Activated CD8-positive, alpha-beta memory T cell treated with anti-CD3 and anti-CD28 coated beads, Interleukin-2, amount 50 U/mL, for 4 hours (primary cell): Measurements from ENCODE around the gene NR2E3.

ENCODE experiments used
- DNase-seq: peaks from one replicate; pipeline ENCODE4 v3.0.0-alpha.2; 2020

The NR2E3 gene

DNA sequence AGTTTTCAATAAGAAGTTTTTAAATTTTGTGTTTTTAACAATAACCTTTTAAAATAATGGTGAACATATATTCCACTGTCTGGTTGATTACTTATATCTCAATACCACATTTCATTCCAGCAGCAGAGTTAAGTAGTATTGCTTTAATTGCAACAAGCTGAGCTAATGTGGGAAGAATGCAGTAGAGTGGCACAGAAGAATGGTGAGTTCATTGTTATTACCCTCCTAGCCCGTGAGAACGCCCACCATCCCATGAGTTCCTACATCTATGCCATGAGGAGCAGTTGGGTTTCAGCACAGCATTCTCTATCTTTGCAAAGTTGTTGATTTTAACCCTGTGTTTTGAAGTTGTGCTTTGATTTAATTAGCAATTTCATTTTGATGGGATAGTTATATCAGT lies 17.8 kb upstream of the NR2E3 start:
- no peak for DNase-seq

DNA sequence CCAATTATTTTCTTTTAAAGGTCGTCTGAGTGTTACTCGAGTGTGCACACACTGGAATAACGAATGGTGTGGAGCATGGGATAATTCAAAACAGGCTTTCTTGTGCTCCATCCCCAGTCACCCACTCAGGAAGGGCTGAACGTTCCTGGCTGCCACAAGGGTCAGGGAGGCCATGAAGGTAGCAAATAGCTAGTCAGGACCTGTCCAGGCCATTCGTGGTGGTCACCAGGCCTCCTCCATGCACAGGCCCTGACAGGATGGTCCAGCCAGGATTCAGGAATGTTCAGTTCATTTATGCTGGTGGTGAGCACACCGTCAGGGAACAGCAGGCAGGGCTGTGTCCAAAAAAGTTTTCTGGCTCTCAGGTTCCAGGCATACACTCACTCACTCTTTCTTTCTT lies 11.7 kb upstream of the NR2E3 start:
- DNase-seq, result no peak

DNA sequence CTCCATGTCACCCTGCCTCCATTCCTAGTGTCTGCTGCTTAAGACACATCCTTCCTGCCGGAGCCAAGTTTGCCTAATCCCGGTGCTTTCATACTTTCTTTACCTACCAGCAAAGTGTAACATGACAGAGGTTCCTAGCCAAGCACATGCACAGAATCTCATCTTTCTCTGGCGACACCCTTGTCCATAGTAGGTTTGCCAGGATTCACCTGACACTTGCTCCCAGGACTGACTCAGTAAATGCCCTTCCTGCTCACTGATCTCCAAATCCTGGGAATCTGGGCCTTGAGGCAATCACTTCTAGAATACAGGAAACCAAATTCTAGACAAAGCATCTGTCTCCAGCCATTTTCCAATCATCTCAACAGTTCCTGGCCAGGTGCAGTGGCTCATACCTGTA lies 10.2 kb upstream of the NR2E3 start:
- DNase-seq, result no peak

DNA sequence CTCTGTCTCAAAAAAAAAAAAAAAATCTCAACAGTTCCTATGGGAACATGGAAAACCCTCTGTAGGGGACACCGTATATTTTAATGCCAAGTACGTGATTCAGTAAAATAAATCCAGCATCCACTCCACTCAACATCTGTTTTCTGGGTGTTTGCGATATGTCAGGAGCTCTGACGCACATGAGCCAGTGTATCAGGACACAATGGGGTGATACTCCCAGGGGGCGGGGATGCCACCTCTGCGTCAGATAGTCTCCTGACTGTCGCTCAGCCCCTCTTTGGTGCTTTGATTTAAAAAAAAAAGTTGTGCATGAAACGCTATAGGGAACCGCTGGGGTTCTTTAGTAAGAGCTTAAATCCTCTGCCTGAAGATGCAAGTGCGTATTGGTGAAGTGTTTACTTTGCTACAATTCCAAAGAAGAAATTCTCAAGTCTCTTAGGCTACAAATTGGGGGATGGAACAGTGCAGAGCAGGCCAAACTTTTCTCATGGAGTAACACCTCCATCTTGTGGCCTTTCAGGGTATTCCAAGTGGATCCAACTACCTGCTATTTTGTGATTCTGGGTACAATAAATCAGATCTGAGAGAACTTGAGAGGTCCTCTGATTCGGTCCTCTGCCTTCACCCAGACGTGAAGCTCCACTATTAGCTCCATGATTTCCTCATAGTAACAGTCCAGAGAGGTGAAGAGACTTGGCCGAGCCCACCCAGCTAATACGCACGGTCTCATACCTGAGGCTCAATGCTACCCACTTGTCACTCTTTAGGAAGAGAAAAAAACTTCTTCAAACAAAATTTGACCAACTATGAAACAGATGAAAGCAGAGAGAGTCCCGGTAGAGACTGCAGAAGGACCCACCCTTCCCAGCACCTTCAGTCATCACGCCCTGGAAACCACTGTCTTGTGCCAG lies 9.3 kb upstream of the NR2E3 start:
- DNase-seq, result no peak

DNA sequence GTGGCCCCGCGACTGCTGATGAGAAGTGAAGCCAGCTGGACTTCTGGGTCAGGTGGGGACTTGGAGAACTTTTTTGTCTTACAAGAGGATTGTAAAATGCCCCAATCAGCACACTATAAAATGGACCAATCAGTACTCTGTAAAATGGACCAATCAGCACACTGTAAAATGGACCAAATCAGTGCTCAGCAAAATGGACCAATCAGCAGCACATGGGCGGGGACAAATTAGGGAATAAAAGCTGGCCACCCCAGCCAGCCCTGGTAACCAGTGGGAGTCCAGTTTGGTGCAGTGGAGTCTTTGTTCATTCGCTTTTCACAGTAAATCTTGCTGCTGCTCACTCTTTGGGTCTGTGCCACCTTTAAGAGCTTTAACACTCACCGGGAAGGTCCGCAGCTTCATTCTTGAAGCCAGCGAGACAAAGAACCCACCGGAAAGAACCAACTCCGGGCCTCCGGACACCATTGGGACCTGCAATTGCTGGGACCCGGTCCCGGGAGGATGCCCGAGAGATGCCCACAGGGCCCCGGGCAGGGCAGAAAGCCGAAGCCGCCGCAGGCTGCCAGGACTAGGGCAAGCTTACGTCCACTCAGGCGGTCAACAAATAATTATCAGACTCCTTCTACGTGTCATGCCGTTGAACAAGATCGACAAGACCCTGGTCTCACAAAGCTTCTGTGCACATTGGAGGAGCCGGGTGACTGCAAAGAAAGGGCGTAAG lies 8.3 kb upstream of the NR2E3 start:
- no peak for DNase-seq

DNA sequence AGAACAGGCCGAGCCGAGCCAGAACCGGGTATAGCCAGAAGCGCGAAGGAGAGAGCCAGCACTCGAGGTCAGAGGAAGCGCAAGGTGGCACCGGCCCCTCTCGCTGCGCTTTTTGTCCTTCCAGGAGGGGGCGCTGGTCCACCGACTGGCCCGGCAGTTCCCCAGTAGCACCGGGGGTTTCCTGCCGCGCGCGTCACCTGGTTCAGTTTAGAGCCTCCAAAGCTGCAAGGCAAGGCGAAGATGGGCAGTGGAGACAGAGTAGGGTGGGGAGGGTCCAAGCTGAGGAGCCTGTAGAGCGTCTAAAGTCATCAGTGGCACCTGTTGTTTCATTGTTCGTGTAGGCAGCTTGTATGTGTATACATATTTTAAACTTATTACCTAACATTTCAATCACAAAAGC lies 7.6 kb upstream of the NR2E3 start:
- no peak for DNase-seq

DNA sequence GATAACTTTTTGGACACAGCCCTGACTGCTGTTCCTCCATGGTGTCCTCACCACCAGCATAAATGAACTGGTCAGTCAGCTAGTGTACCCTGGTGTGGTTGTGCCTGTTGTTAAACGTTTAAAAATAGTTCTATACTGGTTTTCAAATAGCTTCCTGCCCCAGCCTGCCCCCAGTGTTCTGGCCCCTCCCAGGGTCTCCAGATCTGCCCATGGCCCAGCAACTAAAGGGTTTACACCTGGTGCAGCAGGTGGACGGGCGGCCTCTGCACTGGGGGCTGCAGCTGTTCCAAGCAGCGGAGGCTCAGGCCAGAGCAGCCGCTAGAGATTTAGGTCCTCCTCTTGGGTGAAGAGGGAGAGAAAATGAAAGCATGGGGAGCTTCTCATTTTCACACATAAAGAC lies 6.1 kb upstream of the NR2E3 start:
- DNase-seq, result no peak

DNA sequence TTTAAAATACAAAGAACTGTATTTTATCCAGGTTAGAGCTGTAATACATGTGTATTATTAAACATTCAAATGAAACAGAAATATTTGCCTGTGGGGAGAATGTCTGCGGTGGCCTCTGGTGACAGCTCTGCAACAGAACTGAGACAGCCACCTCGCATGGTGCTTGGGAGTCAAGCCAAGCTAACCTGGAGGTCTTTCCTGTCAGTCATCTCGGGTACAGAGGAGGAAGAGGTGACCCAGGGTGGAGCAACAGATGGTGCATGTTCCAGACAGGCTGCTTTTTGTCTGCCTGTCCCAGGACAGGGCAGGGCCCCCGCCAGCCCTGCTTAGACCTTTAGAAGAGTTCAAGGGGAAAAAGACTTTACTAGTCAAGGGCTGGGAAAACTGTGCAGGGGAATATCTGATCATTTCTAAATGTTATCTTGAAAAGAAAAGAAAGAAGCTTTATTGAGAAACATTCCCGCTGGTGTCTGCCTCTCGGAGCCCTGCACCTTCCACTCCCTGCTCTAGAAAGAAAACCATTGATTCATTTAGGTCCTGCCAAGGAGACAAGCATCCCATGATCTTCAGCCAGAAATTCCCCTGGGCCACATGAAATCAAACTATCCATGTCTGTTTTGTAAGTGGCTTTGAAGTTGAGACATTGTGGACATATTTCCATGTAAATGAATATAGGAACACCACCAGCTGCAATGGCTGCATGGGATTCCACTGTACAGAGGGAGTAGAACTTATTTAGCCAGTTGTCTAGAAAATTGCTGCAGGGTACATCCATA lies 5.5 kb upstream of the NR2E3 start:
- DNase-seq, result no peak

DNA sequence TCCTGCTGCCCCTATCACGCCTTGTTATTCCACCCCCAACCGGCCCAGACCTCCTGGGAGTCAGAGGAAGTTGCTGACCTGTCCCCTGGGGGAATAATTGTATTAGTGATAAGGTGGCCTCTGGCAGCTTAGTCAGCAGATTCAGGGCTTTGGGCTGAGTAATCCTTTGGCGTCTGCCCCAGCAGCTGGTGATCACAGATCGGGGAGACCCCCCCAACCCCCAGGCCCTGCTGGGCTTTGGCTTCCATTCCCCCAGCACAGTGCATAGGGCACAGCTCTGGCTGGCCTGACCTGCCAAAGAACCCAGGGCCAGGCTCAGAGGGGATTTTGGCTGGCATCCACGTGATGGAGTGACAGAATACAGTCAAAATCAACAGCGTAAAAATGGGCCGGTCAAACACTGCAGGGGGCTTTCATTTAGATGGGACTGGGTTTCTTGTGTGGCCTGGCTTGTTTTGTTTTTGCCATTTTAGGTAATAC lies 3.9 kb upstream of the NR2E3 start:
- no peak for DNase-seq

DNA sequence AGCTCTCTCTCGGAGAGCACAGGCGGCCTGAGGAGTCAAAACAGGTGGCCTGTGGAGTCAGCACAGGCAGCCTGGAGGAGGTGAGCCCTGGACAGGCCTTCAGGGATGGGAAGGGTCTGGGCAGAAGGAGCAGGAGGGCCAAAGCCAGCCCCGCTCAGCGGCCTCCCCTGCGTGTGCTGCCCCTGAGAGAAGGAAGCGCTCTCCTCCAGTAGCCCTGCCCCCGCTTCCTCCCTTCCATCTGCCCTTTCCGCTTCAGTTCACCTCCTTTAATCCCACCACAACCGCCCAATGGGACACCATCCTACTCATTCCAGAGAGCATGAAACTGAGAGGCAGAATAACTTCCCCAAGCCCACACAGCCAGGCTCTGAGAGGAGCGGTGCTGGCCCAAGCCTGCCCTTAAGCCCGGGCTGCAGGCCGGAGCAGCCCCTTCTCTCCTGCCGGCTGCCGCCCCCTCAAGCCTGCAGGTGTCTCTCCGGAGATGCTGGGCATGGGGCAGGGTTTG lies 3.2 kb upstream of the NR2E3 start:
- DNase-seq, result no peak

DNA sequence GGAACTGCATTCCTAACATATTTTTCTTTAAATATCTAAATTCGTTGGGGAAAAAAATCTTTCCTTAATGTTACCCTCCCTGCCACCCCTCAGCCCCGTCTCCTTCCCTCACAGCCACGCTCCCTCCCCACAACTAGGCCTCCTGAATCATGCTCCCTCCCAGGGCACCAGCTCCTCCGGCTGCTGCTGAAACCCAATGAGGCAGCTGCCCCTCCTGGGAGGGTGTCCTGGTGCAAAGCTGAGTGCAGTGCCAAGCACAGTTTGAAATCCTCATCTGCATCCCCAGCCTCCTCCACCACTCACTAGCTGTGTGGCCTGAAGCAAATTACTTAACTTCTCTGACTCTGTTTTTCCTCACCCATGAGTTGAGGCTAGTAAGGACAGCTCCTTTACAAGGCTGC lies 2.7 kb upstream of the NR2E3 start:
- no peak for DNase-seq

DNA sequence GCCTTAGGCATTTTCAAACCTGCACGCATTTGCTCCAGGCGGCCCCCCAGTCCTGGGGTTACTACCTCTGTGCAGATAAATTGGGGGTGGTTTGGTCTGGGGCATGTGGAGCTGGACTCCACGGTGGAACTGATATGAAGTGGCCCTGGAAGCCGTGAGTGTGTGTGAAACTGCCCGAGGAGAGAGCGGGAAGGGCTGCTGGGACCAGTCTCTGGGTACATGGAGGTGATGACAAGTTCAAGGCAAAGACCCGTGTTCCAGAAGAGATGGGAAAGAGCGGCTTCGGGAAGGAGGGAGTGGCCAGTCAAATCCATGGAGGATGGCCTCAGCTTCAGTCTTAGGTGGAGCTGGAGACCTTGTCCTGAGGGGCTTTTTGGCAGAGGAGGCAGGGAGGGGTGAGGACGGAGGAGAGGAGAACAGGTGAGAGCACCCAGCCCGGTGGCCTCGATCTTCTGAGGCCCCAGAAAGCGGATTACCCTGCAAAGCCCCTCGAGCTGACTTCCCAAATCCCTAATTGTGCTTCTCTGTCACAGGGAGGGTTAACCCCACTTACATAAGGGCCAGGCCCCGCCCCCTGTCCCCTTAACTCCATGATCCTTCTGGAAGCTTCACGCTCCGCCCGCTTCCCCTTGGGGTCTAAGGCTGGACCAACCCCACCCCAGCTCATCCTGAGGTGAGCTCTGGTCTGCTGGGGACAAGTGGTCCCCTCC lies 1.9 kb upstream of the NR2E3 start:
- DNase-seq, result no peak

DNA sequence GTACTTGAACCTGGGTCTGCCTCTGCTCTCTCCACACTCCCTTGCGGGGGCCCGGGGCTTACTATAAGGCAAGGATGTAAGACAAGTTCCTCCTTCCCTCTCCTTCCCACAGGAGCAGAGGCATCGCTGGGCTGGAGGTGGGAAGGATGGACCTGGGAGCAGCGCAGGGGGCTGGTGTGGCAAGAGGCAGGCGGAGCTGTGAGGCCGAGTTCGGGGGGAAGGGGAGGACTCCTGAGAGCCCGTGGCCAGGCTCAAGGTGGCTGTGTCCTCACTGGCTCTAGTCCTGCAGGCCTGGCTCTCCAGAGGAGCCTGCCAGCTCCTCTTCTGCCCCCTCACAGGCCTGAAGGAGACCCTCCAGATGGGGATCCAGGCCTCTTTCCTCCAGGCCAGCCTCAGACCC lies 1.0 kb upstream of the NR2E3 start:
- no peak for DNase-seq

DNA sequence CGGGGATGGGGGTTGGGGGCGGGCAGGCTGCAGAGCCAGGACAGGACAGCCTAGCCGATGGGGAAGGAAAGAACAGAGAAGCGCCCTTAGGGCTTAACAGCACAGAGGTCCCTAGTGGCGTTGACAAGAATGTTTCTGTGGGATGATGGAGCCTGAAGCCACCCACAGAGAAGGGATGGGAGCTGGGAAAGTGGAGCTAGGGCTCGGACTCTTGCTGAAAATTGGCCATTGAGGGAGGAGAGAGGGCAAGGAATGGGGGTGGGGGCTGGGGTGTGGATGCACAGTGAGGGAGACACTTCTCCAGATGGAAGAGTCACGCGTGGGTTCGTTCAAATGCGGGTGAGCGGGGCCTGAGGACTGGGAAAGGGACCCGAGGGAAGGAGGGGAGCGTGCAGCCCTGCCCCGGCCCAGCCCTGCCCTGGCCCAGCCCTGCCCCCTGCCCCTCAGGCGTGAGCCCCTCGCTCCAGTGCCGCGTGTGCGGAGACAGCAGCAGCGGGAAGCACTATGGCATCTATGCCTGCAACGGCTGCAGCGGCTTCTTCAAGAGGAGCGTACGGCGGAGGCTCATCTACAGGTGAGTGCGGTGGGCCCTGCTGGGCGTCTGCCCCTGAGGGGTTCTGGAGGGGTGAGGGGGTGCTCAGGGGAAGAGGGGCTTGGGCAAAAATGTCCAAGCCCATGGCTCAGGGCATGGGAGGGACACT lies 832 bp downstream of the NR2E3 start:
- no peak for DNase-seq

DNA sequence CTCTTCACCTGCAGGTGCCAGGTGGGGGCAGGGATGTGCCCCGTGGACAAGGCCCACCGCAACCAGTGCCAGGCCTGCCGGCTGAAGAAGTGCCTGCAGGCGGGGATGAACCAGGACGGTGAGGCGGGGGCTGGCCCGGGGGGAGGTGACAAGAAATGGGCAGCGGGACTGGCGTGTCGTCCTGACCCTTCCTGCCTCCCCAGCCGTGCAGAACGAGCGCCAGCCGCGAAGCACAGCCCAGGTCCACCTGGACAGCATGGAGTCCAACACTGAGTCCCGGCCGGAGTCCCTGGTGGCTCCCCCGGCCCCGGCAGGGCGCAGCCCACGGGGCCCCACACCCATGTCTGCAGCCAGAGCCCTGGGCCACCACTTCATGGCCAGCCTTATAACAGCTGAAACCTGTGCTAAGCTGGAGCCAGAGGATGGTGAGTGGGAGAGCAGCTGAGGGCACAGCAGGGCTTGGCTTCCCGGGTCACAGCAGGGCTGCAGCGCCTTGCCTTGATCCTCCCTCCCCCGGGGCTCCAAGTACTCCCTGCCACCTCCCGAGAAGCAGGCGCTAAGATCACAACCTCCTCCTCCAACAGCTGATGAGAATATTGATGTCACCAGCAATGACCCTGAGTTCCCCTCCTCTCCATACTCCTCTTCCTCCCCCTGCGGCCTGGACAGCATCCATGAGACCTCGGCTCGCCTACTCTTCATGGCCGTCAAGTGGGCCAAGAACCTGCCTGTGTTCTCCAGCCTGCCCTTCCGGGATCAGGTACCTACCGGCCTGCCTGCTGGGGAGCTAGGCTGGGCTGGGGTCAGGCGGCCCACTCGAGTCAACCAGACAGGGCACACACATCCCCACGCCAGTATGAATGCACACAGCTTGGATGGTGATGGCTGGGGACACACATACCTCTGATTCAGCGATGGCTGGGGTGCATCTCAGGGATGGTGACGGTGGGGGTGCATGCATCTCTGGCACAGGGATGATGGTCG lies 1.7 kb downstream of the NR2E3 start:
- DNase-seq, result no peak

DNA sequence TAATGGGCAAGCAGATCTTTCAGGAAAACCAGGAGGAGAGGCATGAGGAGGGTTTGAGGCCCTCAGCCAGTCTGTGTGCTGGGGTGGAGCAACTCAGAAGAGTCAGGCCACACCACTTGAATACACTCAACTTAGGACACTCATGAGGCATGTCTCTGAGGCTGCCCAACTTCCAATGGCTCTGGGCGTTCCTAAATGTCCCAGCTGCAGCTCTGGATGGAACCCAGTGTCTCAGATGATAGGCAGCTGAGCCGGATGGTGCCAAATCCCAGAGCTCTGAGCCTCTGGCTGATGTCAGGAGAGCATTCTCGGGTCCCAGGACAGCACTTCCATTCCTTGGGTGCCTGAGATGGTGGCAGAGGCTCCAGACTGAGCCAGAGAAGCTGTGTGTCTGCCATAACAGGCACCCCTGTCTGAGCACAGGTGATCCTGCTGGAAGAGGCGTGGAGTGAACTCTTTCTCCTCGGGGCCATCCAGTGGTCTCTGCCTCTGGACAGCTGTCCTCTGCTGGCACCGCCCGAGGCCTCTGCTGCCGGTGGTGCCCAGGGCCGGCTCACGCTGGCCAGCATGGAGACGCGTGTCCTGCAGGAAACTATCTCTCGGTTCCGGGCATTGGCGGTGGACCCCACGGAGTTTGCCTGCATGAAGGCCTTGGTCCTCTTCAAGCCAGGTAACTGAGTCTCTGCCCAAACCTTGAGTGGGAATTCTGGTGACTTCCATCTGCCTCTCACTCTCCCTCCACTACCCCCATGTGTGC lies 2.8 kb downstream of the NR2E3 start:
- no peak for DNase-seq

DNA sequence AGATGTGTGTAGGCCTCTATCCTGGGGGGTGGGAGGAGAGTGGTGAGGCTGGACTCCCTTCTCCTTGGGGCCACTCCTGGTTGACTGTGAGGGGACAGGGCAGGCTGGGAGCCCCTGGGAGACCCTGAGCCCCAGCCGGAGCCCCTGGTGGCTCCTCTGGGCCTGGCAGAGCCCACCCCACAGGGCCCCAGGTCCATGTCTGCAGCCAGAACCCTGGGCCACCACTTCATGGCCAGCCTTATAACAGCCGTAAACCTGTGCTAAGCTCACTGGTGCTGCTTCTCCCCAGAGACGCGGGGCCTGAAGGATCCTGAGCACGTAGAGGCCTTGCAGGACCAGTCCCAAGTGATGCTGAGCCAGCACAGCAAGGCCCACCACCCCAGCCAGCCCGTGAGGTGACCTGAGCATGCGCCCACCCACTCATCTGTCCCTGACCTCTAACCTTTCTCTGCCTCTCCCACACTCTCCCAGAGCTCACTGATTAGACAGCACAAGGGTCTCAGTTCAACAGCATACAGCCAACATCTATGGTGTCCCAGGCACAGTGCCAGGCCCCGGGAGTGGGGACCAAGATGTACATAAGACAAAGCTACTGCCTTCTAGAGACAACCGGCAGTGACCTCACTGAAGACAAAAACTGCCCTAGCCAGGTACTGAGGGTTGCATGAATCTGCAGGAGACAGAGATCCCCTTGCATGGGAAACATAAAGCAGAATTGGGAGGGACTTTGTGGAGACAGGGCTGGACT lies 3.5 kb downstream of the NR2E3 start:
- DNase-seq, result no peak

DNA sequence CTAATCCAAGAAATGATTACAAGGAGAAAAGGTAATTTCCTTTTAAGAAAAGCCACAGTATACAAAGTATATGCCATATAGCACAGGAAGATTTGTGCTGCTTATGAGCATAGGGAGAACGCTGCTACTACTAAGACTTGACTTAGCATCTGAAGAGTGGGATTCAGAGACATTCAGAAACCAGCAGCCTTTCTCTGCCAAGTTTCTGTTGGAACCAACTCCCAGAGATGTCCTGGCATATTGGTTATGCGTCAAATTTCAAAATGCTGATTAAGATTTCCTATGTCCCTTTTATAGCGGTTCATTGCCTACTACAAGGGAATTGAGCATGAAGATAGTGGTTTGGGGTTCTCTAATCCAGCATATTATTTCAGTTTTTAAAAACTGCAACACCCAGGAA lies 4.9 kb downstream of the NR2E3 start:
- DNase-seq, result no peak

DNA sequence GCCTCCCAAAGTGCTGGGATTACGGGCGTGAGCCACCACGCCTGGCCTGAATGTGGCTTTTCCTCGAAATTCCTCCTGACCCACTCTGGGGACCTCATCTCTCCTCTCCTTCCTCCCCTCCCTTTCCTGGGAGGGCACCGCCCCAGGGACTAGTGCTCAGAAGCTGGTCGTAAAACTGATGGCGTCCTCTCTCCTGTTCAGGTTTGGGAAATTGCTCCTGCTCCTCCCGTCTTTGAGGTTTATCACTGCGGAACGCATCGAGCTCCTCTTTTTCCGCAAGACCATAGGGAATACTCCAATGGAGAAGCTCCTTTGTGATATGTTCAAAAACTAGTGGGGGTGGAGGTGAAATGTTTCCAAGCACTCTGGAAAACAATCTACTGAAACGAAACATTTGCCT lies 7.0 kb downstream of the NR2E3 start:
- DNase-seq, result no peak
